Astrocyte (in vitro differentiated cells and primary cell): ENCODE measurements around the gene SLC6A20. TPM values are rescaled to one million over a fixed set of nuclear protein-coding genes. Genes with fewer than 3 reads are reported as not detected.

Experiments
- DNase-seq: peaks from one replicate; pipeline ENCODE4 v3.0.0-alpha.2; 2010; ENCODE audit warnings: low read depth
- FAIRE-seq: peaks from 2 replicates; lab custom pipeline; 2011; peaks lifted over from hg19 to GRCh38; lab: Jason Lieb, UNC
- H2AFZ ChIP-seq: 2 replicates; pipeline ENCODE4 v1.6.0; 2012; ENCODE audit warnings: low read depth, low read length, inconsistent platforms
- H3K27ac ChIP-seq: 2 replicates; pipeline ENCODE4 v1.5.1; 2011; ENCODE audit warnings: low read depth, low read length, inconsistent platforms
- H3K27me3 ChIP-seq: 2 replicates; pipeline ENCODE4 v1.6.0; 2011; ENCODE audit warnings: low read length, inconsistent platforms; ENCODE audit not compliant: insufficient read depth
- H3K36me3 ChIP-seq: 2 replicates; pipeline ENCODE4 v1.5.1; 2011; ENCODE audit warnings: low read length, inconsistent platforms; ENCODE audit not compliant: insufficient read depth
- H3K4me1 ChIP-seq: 2 replicates; pipeline ENCODE4 v1.5.1; 2011; ENCODE audit warnings: low read length, inconsistent platforms; ENCODE audit not compliant: insufficient read depth
- H3K4me2 ChIP-seq: 2 replicates; pipeline ENCODE4 v1.6.0; 2012; ENCODE audit warnings: low read length, inconsistent platforms
- H3K4me3 ChIP-seq: 2 replicates; pipeline ENCODE4 v1.5.1; 2011; ENCODE audit warnings: low read depth, mild to moderate bottlenecking, low read length, inconsistent platforms; ENCODE audit not compliant: insufficient read depth
- H3K79me2 ChIP-seq: 2 replicates; pipeline ENCODE4 v1.6.0; 2012; ENCODE audit warnings: mild to moderate bottlenecking, low read length, inconsistent platforms; ENCODE audit not compliant: insufficient read depth
- H3K9ac ChIP-seq: 2 replicates; pipeline ENCODE4 v1.6.0; 2012; ENCODE audit warnings: mild to moderate bottlenecking, low read length, inconsistent platforms
- H3K9me3 ChIP-seq: 2 replicates; pipeline ENCODE4 v1.5.1; 2012; ENCODE audit warnings: low read depth, mild to moderate bottlenecking, low read length, inconsistent platforms; ENCODE audit not compliant: insufficient read depth
- H4K20me1 ChIP-seq: 2 replicates; pipeline ENCODE4 v1.6.0; 2012; ENCODE audit warnings: low read length, inconsistent platforms; ENCODE audit not compliant: insufficient read depth
- H3K27ac Mint-ChIP-seq: one replicate; pipeline ENCODE4 v1.8.0; 2021; ENCODE audit warnings: mild to moderate bottlenecking, mixed read lengths; ENCODE audit not compliant: unreplicated experiment
- H3K27me3 Mint-ChIP-seq: one replicate; pipeline ENCODE4 v1.8.0; 2021; ENCODE audit warnings: low read depth, mixed read lengths; ENCODE audit not compliant: unreplicated experiment
- H3K36me3 Mint-ChIP-seq: one replicate; pipeline ENCODE4 v1.8.0; 2021; ENCODE audit warnings: low read depth, mixed read lengths; ENCODE audit not compliant: unreplicated experiment
- H3K4me1 Mint-ChIP-seq: one replicate; pipeline ENCODE4 v1.8.0; 2021; ENCODE audit warnings: low read depth, mixed read lengths; ENCODE audit not compliant: unreplicated experiment
- H3K4me3 Mint-ChIP-seq: one replicate; pipeline ENCODE4 v1.8.0; 2021; ENCODE audit warnings: mild to moderate bottlenecking, moderate library complexity, mixed read lengths; ENCODE audit not compliant: unreplicated experiment
- H3K9me3 Mint-ChIP-seq: one replicate; pipeline ENCODE4 v1.8.0; 2021; ENCODE audit warnings: mild to moderate bottlenecking, mixed read lengths; ENCODE audit not compliant: unreplicated experiment
- EZH2 ChIP-seq: IDR thresholded peaks from 2 replicates; pipeline ENCODE4 v1.6.1; 2012; ENCODE audit warnings: mild to moderate bottlenecking, low read length, inconsistent platforms; ENCODE audit not compliant: insufficient read depth
- total RNA-seq: library from RNA; stranded (reverse); gene quantifications from 2 replicates; pipeline ENCODE4 v1.2.1, GENCODE V29; 2021
- TF ChIP-seq, protein P1 (sequence below): IDR thresholded peaks from 2 replicates; pipeline ENCODE4 v1.5.1; 2011; ENCODE audit warnings: low read depth, mild to moderate bottlenecking, inconsistent platforms, low read length, moderate library complexity; ENCODE audit not compliant: insufficient read depth

SLC6A20 gene
- total RNA-seq, 1 donor from 2014 or later = not detected

GRCh38 chr3:45773072-45773471 lies 23.3 kb downstream of the SLC6A20 start:
- peaks cover 59% of the 10 kb centered on the region for H3K27me3 Mint-ChIP-seq
- no peak for FAIRE-seq
- no peaks in the 10 kb centered on the region for H3K36me3 ChIP-seq
- TF ChIP-seq EZH2 = no peak
- TF ChIP-seq, protein P1, sequence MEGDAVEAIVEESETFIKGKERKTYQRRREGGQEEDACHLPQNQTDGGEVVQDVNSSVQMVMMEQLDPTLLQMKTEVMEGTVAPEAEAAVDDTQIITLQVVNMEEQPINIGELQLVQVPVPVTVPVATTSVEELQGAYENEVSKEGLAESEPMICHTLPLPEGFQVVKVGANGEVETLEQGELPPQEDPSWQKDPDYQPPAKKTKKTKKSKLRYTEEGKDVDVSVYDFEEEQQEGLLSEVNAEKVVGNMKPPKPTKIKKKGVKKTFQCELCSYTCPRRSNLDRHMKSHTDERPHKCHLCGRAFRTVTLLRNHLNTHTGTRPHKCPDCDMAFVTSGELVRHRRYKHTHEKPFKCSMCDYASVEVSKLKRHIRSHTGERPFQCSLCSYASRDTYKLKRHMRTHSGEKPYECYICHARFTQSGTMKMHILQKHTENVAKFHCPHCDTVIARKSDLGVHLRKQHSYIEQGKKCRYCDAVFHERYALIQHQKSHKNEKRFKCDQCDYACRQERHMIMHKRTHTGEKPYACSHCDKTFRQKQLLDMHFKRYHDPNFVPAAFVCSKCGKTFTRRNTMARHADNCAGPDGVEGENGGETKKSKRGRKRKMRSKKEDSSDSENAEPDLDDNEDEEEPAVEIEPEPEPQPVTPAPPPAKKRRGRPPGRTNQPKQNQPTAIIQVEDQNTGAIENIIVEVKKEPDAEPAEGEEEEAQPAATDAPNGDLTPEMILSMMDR = no peak
- no peaks in the 10 kb centered on the region for H4K20me1 ChIP-seq
- H3K4me2 ChIP-seq = no peak overlapping the region
- no peak overlapping the region for H3K27ac ChIP-seq
- H3K9ac ChIP-seq = no peak overlapping the region
- DNase-seq = no peak
- peaks cover 1% of the 10 kb centered on the region for H3K36me3 Mint-ChIP-seq
- no peak overlapping the region for H3K4me3 Mint-ChIP-seq
- H3K4me1 Mint-ChIP-seq = no peaks in the 10 kb centered on the region
- H3K4me3 ChIP-seq = no peak overlapping the region
- H3K27me3 ChIP-seq = peaks cover 37% of the 10 kb centered on the region
- no peak overlapping the region for H2AFZ ChIP-seq
- no peaks in the 10 kb centered on the region for H3K4me1 ChIP-seq
- H3K79me2 ChIP-seq = no peaks in the 10 kb centered on the region
- no peak overlapping the region for H3K27ac Mint-ChIP-seq
- H3K9me3 ChIP-seq = no peaks in the 10 kb centered on the region
- no peaks in the 10 kb centered on the region for H3K9me3 Mint-ChIP-seq

GRCh38 chr3:45772341-45773035 lies 23.8 kb downstream of the SLC6A20 start:
- peaks cover 1% of the 10 kb centered on the region for H3K36me3 Mint-ChIP-seq
- Histone ChIP-seq H4K20me1 (no peaks in the 10 kb centered on the region), H3K4me1 (no peaks in the 10 kb centered on the region), H3K36me3 (no peaks in the 10 kb centered on the region), H3K79me2 (no peaks in the 10 kb centered on the region), H3K9me3 (no peaks in the 10 kb centered on the region), H3K4me2 (no peak overlapping the region), H3K9ac (no peak overlapping the region), H3K4me3 (no peak overlapping the region), H2AFZ (no peak overlapping the region), H3K27ac (no peak overlapping the region), H3K27me3 (peaks cover 37% of the 10 kb centered on the region)
- peaks cover 55% of the 10 kb centered on the region for H3K27me3 Mint-ChIP-seq
- TF ChIP-seq, protein P1 = no peak
- TF ChIP-seq EZH2 = no peak
- H3K9me3 Mint-ChIP-seq = no peaks in the 10 kb centered on the region
- no peaks in the 10 kb centered on the region for H3K4me1 Mint-ChIP-seq
- H3K27ac Mint-ChIP-seq = no peak overlapping the region
- H3K4me3 Mint-ChIP-seq = no peak overlapping the region
- DNase-seq = no peak
- no peak for FAIRE-seq

DNA sequence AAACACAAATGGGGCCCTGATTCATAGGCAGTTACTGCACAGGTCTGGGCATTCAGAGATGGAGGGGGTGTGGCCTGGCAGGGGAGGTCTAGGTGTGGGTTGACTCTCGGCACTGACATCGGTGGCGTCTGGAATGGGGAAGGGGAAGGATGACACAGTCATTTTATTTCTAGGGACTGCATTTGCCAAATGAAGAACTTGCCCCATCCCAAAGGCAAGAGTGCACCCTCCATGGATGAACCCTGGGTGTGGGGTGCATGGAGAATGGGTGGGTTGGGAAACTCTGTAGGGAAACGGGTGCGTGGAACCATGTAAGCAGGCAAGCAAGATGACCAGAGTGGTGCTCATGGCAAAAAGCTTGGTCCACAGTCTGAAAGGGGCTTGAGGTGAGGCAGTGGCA lies 24.5 kb downstream of the SLC6A20 start:
- H3K4me1 Mint-ChIP-seq = no peaks in the 10 kb centered on the region
- Histone ChIP-seq H3K4me2 (no peak overlapping the region), H4K20me1 (no peaks in the 10 kb centered on the region), H3K9ac (no peak overlapping the region), H3K27me3 (peaks cover 37% of the 10 kb centered on the region), H3K9me3 (no peaks in the 10 kb centered on the region), H2AFZ (no peak overlapping the region), H3K4me3 (no peak overlapping the region), H3K79me2 (no peaks in the 10 kb centered on the region), H3K27ac (no peak overlapping the region), H3K36me3 (no peaks in the 10 kb centered on the region), H3K4me1 (no peaks in the 10 kb centered on the region)
- DNase-seq (no peak), FAIRE-seq (no peak)
- H3K4me3 Mint-ChIP-seq = no peak overlapping the region
- no peak overlapping the region for H3K27ac Mint-ChIP-seq
- H3K27me3 Mint-ChIP-seq = peaks cover 54% of the 10 kb centered on the region
- H3K9me3 Mint-ChIP-seq = no peaks in the 10 kb centered on the region
- H3K36me3 Mint-ChIP-seq = peaks cover 1% of the 10 kb centered on the region
- TF ChIP-seq, protein P1 = no peak
- TF ChIP-seq EZH2 = no peak
